Measurements from ENCODE around the gene EPN1.
"Not testable (repeated sequence)": the region's sequence is repeated elsewhere in the genome, so short reads cannot be mapped to it uniquely, and the experiment has no call there.

Gene EPN1

DNA sequence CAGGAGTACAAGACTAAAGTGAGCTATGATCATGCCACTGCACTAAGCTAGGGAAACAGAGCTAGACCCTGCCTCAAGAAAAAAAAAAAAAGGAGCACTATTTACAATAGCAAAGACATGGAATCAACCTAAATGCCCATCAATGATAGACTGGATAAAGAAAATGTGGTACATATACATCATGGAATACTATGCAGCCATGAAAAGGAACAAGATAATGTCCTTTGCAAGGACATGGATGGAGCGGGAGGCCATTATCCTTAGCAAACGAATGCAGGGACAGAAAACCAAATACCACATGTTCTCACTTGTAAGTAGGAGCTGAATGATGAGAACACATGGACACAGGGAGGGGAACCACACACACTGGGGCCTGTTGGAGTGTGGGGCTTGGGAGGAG is 55.4 kb downstream of the EPN1 start:
- H3K4me3 ChIP-seq (ENCODE audit: low read length); H3K9me3 ChIP-seq (ENCODE audit: low read length): not testable (repeated sequence)

GRCh38 chr19:55738302-55738701 is 63.3 kb downstream of the EPN1 start, which contains the start of gene NLRP9:
TSS of gene NLRP9 (minus strand) at chr19:55738402. CDS start at chr19:55738374, 28 bp downstream.
- Histone ChIP-seq H3K27me3 (ENCODE audit: insufficient read depth, low read length) (no peaks in the 10 kb centered on the region), H3K9me3 (ENCODE audit: low read length) (no peaks in the 10 kb centered on the region)

More for the DNA sequence above, 55.4 kb downstream of the EPN1 start:
- not testable (repeated sequence) for H2AFZ ChIP-seq (ENCODE audit: low read depth, low read length); H3K4me1 ChIP-seq (ENCODE audit: insufficient read depth, low read length); H3K36me3 ChIP-seq (ENCODE audit: insufficient read depth, low read length)
- H3K27me3 ChIP-seq (ENCODE audit: insufficient read depth, low read length): peaks cover 14% of the 10 kb centered on the region

DNA sequence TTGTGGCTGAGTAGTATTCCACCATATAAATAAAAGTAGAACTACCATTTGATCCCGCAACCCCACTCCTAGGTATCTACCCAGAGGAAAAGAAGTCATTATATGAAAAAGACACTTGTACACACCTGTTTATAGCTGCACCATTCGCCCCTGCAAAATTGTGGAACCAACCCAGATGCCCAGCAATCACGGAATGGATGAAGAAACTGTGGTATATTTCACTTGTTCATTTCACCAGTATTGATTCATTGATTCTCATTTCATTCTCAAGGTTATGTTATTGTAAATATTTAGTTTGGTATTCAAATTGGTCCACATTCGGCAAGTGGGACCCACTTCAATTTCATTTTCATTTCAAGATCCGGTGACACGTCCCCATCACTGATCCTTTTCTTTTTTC is 75.7 kb downstream of the EPN1 start:
- no peaks in the 10 kb centered on the region for H3K4me1 ChIP-seq (ENCODE audit: insufficient read depth, low read length)
- no peak overlapping the region for H2AFZ ChIP-seq (ENCODE audit: low read depth, low read length)
- H3K27me3 ChIP-seq (ENCODE audit: insufficient read depth, low read length): peaks cover 8% of the 10 kb centered on the region
- no peak overlapping the region for H3K4me3 ChIP-seq (ENCODE audit: low read length)
- peaks cover 3% of the 10 kb centered on the region for H3K9me3 ChIP-seq (ENCODE audit: low read length)
- no peaks in the 10 kb centered on the region for H3K36me3 ChIP-seq (ENCODE audit: insufficient read depth, low read length)

More at GRCh38 chr19:55738302-55738701, 63.3 kb downstream of the EPN1 start, which contains the start of gene NLRP9:
- H3K4me3 ChIP-seq (ENCODE audit: low read length): no peak within 1 kb of the TSS
- no peaks in the 10 kb centered on the region for H3K36me3 ChIP-seq (ENCODE audit: insufficient read depth, low read length)
- no peak within 1 kb of the TSS for H2AFZ ChIP-seq (ENCODE audit: low read depth, low read length)
- no peaks in the 10 kb centered on the region for H3K4me1 ChIP-seq (ENCODE audit: insufficient read depth, low read length)

- H3K36me3 ChIP-seq (ENCODE audit: insufficient read depth, low read length): no peaks in the 10 kb centered on the region
Observed at GRCh38 chr19:55753401-55753800, 78.4 kb downstream of the EPN1 start.

GRCh38 chr19:55756808-55757207 is 81.8 kb downstream of the EPN1 start:
- H3K27me3 ChIP-seq (ENCODE audit: insufficient read depth, low read length); H3K9me3 ChIP-seq (ENCODE audit: low read length); H3K4me3 ChIP-seq (ENCODE audit: low read length); H3K4me1 ChIP-seq (ENCODE audit: insufficient read depth, low read length); H3K36me3 ChIP-seq (ENCODE audit: insufficient read depth, low read length); H2AFZ ChIP-seq (ENCODE audit: low read depth, low read length): not testable (repeated sequence)

More at GRCh38 chr19:55753401-55753800, 78.4 kb downstream of the EPN1 start:
- Histone ChIP-seq H2AFZ (ENCODE audit: low read depth, low read length) (no peak overlapping the region), H3K4me3 (ENCODE audit: low read length) (no peak overlapping the region), H3K27me3 (ENCODE audit: insufficient read depth, low read length) (peaks cover 8% of the 10 kb centered on the region), H3K9me3 (ENCODE audit: low read length) (peaks cover 3% of the 10 kb centered on the region), H3K4me1 (ENCODE audit: insufficient read depth, low read length) (no peaks in the 10 kb centered on the region)

GRCh38 chr19:55758797-55759196 is 83.8 kb downstream of the EPN1 start, which contains the start of gene RFPL4A:
TSS of gene RFPL4A (plus strand) at chr19:55759097. CDS start at chr19:55761801, 2,704 bp downstream.
- H3K4me3 ChIP-seq (ENCODE audit: low read length); H3K27me3 ChIP-seq (ENCODE audit: insufficient read depth, low read length); H2AFZ ChIP-seq (ENCODE audit: low read depth, low read length); H3K36me3 ChIP-seq (ENCODE audit: insufficient read depth, low read length); H3K9me3 ChIP-seq (ENCODE audit: low read length); H3K4me1 ChIP-seq (ENCODE audit: insufficient read depth, low read length): not testable (repeated sequence)

Data from neuron (in vitro differentiated cells).